Bone marrow (tissue), 2 donors: ENCODE results near the gene UPB1.
A peak's percentile ranks its signal among the peaks of the same experiment; 100 is the strongest.

Source experiments
- DNase-seq, 2 donors: peaks; one replicate each; lab custom pipeline; 2025; lab: John Stamatoyannopoulos, UW

UPB1 gene

DNA sequence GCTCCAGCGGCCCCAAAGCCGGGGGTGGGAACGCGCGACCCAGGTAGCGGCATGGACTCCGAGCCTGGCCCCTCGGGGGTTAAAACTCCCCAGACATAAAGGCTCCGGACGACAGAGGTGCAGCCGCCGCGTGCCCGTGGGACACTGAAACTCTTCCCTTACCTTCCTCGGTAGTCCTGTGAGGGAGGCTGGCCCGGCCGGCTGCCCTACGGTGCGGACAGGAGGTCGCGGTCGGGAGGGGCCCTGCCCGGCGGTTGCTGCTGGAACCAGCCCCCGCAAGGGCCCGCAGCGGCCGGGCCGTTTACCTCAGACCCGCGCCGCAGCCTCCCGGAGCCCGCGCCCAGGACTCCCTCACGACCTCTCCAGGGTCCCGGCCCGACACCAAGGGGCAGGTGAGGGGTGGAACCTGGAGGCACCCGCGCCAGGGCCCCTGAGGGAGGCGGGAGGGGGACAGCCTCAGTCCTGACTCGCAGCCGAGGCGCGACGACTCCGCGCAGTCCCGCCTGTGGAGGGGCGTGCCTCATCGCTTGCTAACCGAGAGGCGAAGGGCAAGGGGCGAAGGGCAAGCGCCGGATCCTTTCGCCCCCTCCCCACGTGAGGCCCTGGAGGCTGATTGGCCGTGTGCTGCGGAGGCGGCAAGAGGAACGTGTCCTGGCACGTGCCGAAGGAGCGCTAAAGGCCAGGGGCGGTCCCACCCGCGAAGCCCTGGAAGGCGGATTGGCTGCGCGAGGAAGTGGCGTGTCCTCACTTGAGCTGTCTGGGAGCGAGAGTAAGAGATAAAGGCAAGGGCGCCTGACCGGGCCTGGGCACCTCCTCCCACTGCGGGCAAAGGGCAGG, at the start of gene UPB1:
Gene UPB1, plus strand, starts transcription at position 805 of the 837 bp plus-strand sequence. CDS start 72 bp downstream, outside the sequence.
- DNase-seq, result no peak

- peak in 1 of 2 donors; percentile 38 for DNase-seq
Observed at GRCh38 chr22:24445481-24446259, 49.5 kb upstream of the UPB1 start.

- DNase-seq, result no peak
Observed at GRCh38 chr22:24446260-24446611, 48.9 kb upstream of the UPB1 start.

GRCh38 chr22:24450610-24451009, 44.5 kb upstream of the UPB1 start:
- peak in 1 of 2 donors; percentile 69 for DNase-seq

DNA sequence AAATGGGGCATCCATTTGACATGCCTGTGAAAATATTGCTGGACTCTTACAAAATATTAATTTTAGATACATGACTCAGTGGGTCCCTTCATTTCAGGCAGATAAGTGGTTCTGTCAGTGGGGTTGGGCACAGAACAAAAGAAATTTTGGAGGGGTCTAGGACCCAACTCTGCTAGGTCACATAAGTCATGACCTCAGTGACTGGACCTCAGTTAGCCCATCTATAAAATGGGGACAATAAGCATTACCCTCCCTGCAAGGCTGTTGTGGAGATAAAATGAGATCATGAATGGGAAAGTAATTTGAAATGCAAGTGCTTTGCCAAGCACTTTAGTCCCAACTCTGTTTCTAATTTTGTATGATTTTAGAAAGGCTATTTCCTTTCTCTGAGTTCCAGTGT, 44.0 kb upstream of the UPB1 start:
- DNase-seq, result no peak

DNA sequence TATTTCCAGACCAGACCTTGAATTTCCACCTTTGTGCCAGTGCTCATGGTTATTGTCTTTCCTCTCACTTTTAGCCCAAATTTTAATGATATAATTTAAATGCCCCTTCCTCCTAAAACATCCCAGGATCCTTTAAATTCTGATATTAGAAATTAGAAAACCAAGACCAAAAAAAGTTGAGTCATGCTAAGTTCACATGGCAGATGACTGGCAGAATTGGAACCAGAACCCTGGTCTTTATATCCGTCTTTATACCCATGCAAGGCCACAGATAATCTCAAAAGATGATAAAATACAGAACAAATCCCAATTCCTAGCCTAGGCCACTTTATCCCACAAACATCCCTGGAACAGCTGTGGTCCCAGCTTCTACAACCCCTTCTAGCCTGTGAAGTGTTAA, 41.3 kb upstream of the UPB1 start:
- DNase-seq, result no peak

DNA sequence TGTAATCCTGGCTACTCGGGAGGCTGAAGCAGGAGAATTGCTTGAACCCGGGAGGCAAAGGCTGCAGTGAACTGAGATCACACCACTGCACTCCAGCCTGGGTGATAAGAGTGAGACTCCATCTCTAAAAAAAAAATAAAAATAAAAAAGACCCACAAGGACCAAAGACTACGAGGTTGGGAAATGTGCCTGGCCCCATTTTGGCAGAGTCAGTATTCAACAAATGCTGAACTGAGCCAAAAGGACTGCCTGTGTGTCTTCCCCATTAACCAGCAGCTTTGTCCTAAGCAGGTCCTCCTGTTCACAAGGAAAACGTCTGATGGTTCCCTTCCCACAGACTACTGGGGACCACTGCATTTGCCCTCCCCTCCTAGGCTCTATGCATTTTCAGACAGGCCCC, 40.1 kb upstream of the UPB1 start:
- no peak for DNase-seq

DNA sequence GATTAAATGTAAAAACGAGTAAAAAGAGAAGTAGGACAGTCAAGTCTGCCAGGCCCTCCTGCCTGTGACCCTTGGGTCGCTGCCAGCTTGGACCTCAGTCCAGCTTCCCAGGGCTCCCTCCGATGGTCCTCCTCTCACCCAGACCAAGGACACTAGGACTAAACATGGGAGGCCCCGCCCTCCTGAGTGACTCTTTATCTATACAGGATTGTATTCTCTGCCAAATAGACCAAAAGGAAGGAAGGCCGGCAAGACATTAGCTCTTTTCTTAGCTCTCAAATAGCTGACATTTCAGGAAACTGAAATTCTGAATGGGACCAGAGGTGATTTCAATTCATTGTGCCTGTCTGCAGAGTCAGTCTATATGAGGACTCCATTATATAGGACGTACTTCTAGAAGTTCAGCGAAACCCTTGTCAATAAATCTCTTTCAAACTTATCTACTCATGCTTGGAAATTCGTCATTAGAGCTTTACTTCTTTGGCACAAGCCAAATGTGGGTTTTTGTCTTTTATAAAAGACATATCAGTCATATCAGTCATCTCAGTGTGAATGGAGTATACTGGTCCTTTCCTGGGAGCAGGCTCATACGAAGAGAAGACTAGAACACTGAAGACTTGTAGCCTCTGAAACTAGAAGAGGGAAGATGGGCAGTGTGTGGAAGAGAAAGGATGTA, 39.2 kb upstream of the UPB1 start:
- DNase-seq, result no peak

GRCh38 chr22:24457894-24458420, 37.2 kb upstream of the UPB1 start:
- no peak for DNase-seq

DNA sequence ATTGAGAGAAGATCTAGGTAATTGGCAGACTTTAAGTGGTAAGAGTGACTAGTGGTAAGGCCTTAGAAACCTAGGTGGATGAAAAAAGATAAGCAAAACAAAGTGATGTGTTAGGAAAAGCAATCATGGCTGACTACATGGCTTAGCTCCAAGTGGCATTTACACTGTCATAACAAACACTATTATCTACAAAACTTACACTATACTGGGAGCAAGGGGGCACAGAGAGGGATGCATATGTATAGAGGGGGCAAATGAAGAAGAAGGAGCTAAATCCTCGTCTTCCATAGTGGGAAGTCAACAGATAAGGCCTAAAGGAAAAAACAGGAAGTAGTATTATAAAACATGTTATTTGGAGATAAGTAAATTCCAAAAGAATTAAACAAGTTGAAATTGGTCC, 35.2 kb upstream of the UPB1 start:
- DNase-seq, result no peak

GRCh38 chr22:24460418-24461089, 34.6 kb upstream of the UPB1 start:
- DNase-seq, result no peak

GRCh38 chr22:24463071-24463760, 31.9 kb upstream of the UPB1 start:
- DNase-seq, result no peak

GRCh38 chr22:24465566-24465965, 29.6 kb upstream of the UPB1 start:
- no peak for DNase-seq

DNA sequence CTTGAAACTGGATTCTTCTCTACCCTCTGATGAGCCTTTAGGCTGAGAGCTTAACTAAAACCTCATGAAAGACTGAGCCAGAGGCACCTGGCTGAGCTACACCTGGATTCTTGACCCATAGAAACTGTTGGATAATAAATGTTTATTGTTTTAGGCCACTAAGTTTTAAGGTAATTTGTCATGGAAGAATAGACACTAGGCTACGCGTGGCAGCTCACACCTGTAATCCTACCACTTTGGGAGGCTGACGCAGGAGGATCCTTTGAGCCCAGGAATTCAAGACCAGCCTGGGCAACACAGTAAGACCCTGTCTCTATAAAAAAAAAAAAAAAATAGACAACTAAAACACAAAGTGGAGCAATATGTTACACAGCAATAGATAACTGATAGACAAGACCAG, 29.2 kb upstream of the UPB1 start:
- DNase-seq, result no peak

- DNase-seq, result peak in 1 of 2 donors; percentile 14
Observed at GRCh38 chr22:24466716-24467328, 28.3 kb upstream of the UPB1 start.

DNA sequence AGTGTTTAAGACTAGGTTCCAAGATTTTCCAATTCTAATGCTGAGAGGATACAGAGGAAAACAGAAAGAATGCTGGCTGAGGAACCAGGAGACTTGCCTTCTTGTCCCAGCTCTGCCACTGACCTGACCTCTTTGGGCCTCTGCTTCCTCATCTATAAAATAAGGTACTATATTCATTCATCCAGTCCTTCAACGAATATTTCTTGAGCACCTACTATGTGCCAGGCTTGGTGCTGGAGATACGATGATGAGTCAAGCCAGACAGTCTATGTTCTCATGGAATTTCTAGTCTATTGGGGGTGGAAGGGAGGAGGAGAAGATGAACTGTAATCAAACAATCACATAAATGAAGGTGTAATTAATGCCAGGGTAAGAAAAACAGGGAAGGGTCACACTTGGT, 27.8 kb upstream of the UPB1 start:
- no peak for DNase-seq

DNA sequence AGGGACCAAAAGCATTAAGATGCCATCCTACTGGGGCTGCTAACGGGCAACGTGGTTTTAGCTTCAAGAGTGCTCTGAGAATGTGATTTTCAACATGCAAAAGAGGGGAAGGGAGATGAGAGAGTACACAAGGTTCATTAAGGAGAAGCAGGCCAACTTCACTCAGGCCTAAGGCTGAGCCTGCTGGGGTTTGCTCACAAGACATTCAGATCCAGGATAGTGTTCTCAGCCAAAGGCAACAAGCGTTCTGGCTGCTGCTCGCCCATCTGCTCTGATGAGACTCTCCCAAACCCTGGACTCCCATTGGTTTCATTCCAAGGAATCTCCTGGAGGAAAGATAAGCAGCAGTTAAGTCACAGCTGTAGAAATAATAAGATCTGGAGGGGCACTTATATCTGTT, 23.6 kb upstream of the UPB1 start:
- DNase-seq, result no peak

GRCh38 chr22:24473284-24473683, 21.8 kb upstream of the UPB1 start:
- DNase-seq, result peak in 1 of 2 donors; percentile 33

- no peak for DNase-seq
Observed at GRCh38 chr22:24474221-24474620, 20.9 kb upstream of the UPB1 start.

GRCh38 chr22:24474649-24475255, 20.4 kb upstream of the UPB1 start:
- no peak for DNase-seq
